Adipose tissue (tissue), 3 donors: ENCODE data around the gene POU4F2. TPM values are rescaled to one million over a fixed set of nuclear protein-coding genes. Genes with fewer than 3 reads are reported as not detected.

Experiments
- H3K27ac ChIP-seq: one replicate; pipeline ENCODE4 v1.5.1; 2013; ENCODE audit warnings: low read depth, low read length
- WGBS, 3 donors: extraction: QIAGEN DNeasy Blood & Tissue Kit; methylation state at CpG; one replicate each; pipeline ENCODE4 v1.1.7; 2013; 5-methylcytosine and 5-hydroxymethylcytosine counted together
- polyA plus RNA-seq, 3 donors: library from polyadenylated mRNA; stranded (reverse); fragments of 200-250 nt; gene quantifications; one replicate each; pipeline ENCODE4 v1.2.3, GENCODE V29; 2013
- donor health status: healthy with polysubstance abuse.
- donor health status: Bipolar disorder and iron deficiency.
- donor health status: healthy.

The POU4F2 gene, protein sequence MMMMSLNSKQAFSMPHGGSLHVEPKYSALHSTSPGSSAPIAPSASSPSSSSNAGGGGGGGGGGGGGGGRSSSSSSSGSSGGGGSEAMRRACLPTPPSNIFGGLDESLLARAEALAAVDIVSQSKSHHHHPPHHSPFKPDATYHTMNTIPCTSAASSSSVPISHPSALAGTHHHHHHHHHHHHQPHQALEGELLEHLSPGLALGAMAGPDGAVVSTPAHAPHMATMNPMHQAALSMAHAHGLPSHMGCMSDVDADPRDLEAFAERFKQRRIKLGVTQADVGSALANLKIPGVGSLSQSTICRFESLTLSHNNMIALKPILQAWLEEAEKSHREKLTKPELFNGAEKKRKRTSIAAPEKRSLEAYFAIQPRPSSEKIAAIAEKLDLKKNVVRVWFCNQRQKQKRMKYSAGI
- not detected for polyA plus RNA-seq

DNA sequence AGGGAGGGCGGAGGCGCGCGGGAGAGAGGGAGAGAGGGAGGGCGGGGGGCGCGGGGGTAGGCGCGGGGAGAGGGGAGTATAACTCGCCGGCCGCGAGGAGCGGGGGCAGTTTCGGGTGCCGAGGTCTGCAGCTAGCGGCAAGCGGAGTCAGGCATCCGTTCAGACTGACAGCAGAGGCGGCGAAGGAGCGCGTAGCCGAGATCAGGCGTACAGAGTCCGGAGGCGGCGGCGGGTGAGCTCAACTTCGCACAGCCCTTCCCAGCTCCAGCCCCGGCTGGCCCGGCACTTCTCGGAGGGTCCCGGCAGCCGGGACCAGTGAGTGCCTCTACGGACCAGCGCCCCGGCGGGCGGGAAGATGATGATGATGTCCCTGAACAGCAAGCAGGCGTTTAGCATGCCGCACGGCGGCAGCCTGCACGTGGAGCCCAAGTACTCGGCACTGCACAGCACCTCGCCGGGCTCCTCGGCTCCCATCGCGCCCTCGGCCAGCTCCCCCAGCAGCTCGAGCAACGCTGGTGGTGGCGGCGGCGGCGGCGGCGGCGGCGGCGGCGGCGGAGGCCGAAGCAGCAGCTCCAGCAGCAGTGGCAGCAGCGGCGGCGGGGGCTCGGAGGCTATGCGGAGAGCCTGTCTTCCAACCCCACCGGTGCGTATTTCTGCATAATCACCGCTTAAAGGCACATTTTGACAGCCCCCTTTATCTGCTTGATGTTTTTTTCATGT is at the start of gene POU4F2:
TSS of gene POU4F2 (plus strand) at position 108 of the 720 bp plus-strand sequence. CDS start at position 356, 248 bp downstream.
- no peak within 1 kb of the TSS for H3K27ac ChIP-seq
- WGBS, 3 donors = 1 to 2% (median 2%) methylated on average over 63 to 72 of the region's 74 CpGs

DNA sequence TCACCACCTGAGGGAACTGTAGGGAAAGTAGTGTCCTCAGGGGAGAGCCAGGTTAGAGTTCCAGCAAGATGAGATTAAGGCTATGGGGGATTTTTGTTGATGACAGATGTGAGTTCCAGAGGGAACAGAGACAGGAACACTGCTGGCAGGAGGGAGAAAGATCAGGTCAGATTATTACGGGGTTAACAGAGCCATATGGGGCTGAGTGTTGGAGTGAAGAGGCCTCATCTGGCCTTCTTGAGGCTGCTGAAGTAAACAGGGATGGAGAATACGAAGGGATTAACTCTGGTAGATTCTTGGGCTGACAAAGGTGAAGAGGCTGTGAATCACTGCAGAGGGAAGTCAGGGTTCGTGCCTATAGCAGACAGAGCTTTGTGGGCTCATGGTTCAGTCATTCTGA is 47.9 kb upstream of the POU4F2 start:
- H3K27ac ChIP-seq = no peak overlapping the region
- WGBS, 3 donors = 57 to 67% (median 63%) methylated on average over 3 of the region's 3 CpGs

DNA sequence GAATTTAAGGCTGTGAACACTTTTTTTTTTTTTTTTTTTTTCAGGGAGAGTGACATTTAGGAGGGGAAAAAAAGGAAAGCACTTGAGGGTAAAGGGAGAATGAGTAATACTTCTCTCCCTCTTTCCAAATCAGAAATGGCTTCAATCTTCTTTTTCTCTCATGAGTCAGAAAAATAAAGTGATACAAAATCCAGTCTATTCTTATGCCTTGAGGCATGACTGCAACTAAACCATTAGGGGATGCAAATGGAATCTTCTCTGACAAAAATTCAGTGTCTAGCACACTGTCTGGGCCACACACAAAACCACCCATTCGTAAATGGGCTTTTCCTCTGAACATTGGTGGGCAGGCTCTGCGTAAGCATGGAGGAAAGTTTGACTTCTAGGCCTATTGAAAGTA is 46.7 kb upstream of the POU4F2 start:
- WGBS, 3 donors = 75 to 86% (median 78%) methylated on average over 2 of the region's 2 CpGs
- no peak overlapping the region for H3K27ac ChIP-seq

DNA sequence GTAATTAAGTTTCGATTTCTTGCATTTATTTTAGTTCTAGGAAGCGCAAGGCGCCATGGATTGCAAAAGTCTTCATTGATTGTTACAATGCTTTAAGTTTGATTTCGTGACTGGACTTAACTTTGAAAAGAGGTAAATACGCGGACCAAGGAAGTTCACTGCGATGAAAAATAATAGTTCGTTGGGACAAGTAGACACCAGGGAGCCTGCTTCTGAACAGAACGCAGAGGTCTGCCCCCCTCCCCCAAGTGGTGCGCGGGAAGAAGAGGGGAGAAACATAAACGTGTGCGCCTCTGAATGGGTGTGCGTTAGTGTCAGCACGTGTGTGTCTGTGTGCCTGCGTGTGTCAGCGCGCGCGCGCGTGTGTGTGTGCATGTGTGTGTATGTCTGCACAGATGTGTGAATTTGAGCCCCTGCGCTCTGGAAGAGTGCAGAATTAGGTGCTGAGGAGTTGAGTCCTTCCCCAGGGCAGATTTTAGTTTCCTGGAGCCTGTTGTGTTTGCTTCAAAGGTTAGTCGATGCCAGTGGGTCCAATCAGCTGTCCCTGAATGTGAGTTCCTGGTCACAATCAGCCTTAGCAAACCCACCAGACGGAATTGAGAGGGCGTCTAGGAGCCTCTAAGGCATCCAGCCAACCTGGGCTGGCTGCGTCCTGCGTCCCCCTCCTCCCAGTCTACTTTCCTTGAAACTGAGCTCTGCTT is 5.8 kb upstream of the POU4F2 start:
- 7 to 9% (median 8%) methylated on average over 28 of the region's 28 CpGs for WGBS, 3 donors
- H3K27ac ChIP-seq = no peak overlapping the region

DNA sequence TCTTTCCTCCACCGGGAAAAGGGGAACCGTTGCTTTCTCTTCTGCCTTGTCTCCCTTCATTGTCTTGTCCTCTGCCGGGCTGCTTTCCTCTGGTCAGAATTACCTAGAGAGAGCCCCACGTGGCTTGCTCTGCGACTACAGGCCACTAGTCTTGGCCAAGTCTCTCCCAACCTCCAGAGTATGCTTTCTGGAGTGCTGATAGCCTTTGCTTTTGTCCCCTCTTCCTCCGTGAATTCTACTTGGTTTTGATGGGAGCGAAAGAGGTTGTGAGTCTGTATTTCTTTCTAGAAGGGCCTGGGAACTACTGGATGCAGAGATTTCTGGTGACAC is 5.3 kb upstream of the POU4F2 start:
- WGBS, 3 donors = 3 to 4% (median 4%) methylated on average over 7 of the region's 7 CpGs
- no peak overlapping the region for H3K27ac ChIP-seq

DNA sequence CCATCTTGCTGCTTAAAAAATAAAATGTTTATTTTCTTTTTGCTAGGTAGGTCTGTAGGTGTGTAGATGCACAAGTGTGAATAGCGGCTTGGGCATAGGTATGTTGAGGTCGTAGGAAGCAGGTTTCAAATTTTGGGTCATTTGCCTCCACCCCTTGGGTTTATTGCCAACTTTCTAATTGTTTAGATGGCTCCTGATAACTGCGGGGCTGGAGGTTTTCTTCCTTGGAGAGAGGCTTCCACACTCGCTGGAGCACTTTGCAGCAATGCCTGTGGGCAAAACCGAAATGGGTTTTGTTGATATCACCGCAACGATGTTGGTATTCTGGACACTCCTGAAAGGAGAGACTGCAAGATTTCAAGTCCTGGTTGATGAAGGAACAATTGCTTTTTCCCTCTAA is 3.9 kb upstream of the POU4F2 start:
- WGBS, 3 donors = 5 to 7% (median 6%) methylated on average over 7 of the region's 7 CpGs
- H3K27ac ChIP-seq = no peak overlapping the region

DNA sequence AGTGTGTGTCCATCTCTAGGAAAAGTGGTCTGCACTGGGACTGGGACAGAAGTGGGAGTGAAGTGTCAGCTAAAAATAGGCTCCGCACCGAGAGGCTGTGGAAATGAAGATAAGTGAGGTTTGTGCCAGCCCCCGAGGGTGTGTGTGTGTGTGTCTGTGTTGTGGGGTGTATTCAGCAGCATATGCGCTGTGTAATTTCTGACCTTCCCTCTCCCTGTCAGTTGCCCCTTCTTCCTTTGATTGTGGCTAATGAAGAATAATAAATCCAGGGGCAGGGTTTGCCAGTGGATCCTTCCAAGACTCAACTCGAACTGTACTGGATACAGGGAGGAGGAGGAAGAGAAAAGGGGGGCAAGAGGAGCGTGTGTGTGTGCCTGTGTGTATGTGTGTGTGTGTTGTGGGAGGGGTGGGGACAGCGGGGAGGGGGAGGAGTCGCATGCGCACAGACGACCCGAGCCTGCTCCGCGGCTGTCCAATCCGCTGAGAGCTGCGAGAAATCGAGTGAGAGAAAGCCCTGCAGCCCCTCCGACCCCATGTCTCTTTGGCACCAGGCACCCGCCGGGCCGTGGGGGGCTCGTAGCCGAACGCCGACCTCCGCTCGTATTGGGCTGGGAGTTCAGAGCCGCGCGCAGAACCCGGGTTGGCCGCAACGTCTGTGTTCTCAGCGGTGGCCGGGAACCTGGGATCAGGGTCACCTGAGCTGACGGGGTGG is 916 bp upstream of the POU4F2 start:
- no peak overlapping the region for H3K27ac ChIP-seq
- WGBS, 3 donors = 1 to 3% (median 3%) methylated on average over 34 to 35 of the region's 35 CpGs

DNA sequence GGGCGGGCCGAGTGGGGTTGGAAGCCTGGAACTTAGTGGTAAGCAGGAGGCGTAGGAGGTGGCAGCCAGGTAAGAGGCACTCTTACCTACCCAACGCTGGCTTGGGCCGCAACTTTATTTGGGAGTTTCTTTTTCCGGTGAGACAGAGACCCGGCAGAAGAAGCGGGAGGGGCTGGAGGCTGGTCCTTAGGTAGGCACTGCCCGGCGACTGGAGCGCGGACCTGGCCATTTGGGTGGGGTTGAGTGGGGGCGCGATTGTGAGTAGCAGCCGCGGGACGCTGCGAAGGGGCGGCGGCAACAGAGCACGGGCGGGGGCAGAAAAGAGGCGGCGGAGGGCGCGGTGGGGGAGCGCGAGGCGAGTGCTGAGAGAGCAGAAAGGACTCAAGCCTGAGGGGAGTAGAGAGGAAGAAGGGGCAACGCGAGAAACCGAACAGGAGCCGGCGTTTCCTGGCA is 334 bp upstream of the POU4F2 start:
- no peak overlapping the region for H3K27ac ChIP-seq
- WGBS, 3 donors = 1 to 2% (median 2%) methylated on average over 31 to 34 of the region's 34 CpGs

DNA sequence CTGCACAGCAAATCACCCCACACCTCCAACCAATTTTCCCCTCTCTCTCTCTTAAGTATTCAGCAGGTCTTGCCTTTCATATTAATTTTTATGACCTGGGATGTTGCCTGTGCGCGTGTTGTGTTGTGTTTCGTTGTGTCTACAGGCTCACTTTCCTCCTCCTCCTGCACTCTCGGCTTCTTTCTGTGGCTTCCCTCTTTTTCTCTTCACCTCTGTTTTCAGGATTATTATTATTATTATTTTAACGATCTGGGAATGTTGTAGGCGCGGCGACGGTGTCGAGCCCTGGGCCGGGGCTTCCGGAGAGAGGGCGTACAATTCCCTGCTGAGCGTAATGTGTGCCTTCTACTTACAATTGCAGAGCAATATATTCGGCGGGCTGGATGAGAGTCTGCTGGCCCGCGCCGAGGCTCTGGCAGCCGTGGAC is 826 bp downstream of the POU4F2 start:
- WGBS, 3 donors = 1 to 4% (median 3%) methylated on average over 20 of the region's 20 CpGs
- H3K27ac ChIP-seq = no peak overlapping the region

DNA sequence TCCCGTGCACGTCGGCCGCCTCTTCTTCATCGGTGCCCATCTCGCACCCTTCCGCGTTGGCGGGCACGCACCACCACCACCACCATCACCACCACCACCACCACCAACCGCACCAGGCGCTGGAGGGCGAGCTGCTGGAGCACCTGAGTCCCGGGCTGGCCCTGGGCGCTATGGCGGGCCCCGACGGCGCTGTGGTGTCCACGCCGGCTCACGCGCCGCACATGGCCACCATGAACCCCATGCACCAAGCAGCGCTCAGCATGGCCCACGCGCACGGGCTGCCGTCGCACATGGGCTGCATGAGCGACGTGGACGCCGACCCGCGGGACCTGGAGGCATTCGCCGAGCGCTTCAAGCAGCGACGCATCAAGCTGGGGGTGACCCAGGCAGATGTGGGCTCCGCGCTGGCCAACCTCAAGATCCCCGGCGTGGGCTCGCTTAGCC is 1.4 kb downstream of the POU4F2 start:
- WGBS, 3 donors = 6 to 7% (median 6%) methylated on average over 36 to 46 of the region's 46 CpGs
- no peak overlapping the region for H3K27ac ChIP-seq

DNA sequence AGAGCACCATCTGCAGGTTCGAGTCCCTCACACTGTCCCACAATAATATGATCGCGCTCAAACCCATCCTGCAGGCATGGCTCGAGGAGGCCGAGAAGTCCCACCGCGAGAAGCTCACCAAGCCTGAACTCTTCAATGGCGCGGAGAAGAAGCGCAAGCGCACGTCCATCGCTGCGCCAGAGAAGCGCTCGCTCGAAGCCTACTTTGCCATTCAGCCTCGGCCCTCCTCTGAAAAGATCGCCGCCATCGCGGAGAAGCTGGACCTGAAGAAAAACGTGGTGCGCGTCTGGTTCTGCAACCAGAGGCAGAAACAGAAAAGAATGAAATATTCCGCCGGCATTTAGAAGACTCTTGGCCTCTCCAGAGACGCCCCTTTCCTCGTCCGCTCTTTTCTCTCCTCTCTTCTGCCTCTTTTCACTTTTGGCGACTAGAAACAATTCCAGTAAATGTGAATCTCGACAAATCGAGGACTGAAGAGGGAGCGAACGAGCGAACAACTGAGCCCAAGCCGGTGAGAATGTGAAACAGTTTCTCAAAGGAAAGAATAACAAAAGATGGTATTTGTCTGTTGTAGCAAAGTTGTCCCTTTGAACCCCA is 1.9 kb downstream of the POU4F2 start:
- 4 to 5% (median 4%) methylated on average over 37 of the region's 37 CpGs for WGBS, 3 donors
- no peak overlapping the region for H3K27ac ChIP-seq

DNA sequence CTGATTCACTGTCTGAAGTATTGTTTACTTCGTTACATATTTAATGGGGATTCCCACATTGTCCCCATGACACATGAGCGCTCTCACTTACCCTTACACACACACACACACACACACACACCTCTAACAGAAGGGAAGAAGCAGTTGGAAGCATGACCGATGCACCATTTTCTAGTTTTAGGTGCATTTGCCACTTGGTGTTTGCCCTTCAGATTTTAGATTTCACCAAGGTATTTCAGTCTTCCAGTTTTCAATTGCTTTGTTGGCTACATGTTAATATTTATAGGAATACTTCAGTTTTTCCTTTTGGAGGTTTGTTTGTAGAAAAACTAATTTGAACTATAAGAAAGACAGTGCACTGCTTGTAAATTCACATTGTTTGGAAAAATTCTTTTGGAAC is 3.1 kb downstream of the POU4F2 start:
- 8% methylated on average over 3 of the region's 3 CpGs for WGBS, 3 donors
- no peak overlapping the region for H3K27ac ChIP-seq

DNA sequence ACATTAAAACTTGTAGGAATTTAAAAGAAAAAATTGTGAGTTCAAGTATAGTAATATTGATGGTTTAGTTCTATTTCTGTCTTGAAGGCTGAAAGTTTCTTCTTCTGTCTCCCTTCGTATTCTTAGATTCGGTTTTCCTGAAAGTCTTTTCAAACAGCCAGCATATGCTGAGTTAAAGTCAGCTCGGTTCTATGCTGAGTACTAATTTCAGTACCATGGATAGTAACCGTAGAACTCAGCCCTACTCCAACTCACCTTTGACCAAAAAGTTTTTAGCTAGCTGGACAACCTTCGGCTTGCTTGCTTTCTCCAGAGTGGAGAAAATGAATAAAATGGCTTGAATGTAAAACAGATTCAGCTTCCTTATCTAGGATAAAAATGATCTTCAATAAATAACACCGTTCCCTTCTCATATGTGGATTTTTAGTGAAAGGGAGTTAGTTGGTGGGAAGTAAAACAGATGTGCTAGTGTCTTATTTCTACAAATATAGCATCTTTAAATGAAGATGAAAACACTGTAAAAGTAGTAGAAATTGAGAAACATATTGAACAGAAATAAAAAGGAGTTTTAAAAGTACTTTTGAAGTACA is 5.2 kb downstream of the POU4F2 start:
- WGBS, 3 donors = 5 to 8% (median 5%) methylated on average over 6 of the region's 6 CpGs
- no peak overlapping the region for H3K27ac ChIP-seq

DNA sequence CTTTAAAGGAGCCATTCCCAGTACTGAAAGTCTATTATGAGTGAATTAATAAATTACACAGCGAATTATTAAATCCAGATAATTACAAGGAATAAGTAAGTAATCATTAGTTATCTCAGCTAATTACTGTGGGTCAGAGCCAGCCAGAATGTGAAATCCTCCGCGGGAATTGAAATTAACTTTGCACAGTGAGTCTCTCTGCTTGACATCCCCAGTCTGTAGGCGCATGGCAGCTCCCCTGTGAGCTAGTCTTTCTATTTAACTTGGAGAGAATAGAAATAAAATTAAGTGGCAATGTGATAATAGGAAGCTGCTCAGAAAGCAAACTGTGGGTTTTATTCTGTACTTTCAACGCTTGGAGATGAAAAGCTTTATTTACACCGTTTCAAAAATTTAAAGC is 7.2 kb downstream of the POU4F2 start:
- WGBS, 3 donors = 2 to 4% (median 2%) methylated on average over 6 of the region's 6 CpGs
- no peak overlapping the region for H3K27ac ChIP-seq

DNA sequence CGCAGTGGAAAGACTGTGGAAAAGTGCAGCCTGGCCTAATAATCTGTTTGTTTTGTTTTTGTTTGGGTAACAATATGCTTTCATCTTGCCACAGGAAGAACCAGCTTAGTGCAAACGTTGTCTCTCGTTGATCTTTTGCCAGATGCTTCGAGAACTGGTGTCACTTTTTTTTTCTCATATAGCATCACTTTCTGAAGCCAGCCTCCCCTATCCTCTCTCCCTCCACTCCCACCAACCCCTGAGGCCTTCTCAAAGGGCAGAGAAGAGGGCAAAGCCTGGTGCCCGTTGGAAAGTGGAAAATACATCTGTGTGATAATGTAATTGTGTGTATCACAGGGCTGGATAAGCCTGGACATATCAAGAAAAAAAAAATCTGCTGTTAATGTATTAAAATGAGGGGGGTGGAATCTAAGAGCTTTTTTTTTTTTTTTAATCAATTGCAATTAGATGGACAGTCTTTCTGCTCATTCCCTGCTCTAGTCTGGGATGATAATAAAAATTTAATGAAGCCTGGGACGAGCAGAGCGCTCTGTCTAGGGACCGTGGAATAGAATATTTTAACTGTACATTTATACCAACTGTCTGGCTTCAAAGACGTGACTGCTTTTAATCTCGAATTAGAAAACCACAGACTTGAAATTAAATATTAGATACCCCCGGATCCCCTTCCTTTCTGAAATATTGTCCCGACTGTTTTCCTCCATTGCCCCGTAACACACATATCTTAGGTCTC is 8.1 kb downstream of the POU4F2 start:
- H3K27ac ChIP-seq = no peak overlapping the region
- 4 to 7% (median 6%) methylated on average over 13 of the region's 13 CpGs for WGBS, 3 donors

DNA sequence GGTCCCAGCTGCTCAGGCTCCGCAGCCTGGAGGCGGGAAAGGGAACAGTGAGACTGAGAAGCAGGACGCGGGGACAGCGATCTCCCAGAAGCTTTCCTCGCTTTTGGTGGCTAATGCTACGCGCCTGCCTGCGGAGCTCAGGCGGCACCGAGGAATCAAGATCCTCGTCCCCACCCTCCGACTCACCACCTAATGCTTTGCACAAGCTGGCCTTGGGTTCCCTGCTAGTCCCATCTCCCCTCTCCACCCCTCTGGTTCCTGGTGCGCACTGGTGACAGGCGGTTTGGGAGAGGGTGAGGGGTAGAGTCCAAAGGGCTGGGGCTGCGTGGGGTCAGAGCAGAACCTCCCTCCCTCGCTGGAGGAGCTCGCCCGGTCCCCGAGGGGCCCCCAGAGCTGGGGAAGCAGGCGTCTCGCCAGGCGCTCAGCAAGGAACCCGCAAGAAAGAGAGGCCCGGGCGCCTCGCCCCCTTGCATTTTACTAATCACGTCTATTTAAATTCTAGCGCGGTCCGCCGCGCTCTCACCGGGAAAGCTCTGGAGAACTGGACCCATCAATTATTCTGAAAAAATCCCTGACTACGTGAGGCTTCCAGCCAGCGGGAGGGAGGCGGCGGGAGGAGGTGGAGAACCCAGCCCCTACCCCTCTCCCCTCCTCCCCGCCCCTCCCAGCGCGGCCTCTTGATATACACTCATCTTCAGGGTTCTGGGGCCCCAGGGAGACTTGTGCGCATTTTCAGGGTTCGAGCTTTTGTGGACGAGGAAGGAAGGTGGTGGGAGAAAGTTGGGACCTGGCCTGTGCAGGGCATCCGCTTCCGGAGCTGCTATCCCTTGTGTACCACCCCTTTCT is 9.1 kb downstream of the POU4F2 start:
- 3 to 4% (median 4%) methylated on average over 40 to 46 of the region's 46 CpGs for WGBS, 3 donors
- H3K27ac ChIP-seq = no peak overlapping the region

DNA sequence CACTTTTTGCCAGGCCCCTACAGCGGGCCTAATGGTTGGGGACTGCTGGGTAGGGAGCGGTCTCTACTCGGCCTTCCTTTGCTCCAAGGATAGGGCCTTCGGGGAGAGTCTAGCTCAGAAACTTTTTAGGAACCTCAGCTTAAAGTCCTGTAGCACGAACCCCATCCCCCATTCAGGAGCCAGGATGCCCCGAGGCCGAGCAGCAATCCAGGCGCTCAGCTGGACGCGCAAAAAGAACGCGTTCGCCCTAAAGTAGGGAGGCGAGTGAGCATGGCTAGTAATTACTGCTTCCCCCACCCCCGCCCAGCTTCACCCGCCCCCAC is 9.7 kb downstream of the POU4F2 start:
- H3K27ac ChIP-seq = no peak overlapping the region
- 2 to 5% (median 4%) methylated on average over 16 of the region's 16 CpGs for WGBS, 3 donors
